ENCODE data around the gene ZFP1. TPM values are rescaled to one million over a fixed set of nuclear protein-coding genes. Genes with fewer than 3 reads are reported as not detected.

ZFP1 gene
- 11.0 and 18.0 TPM in 2 replicates for polyA plus RNA-seq

GRCh38 chr16:75148311-75149195, at the start of gene ZFP1:
Gene ZFP1 (plus strand): TSS chr16:75148524. CDS start chr16:75152952, 4,428 bp downstream.

GRCh38 chr16:75116081-75116910, 32.0 kb upstream of the ZFP1 start, which contains the start of gene LDHD:
Gene LDHD (minus strand): TSS chr16:75116780. CDS start chr16:75116720, 60 bp downstream.

GRCh38 chr16:75206749-75207451, 58.6 kb downstream of the ZFP1 start, which contains the start of gene CTRB2:
Gene CTRB2 (minus strand): TSS chr16:75207161. CDS start chr16:75207141, 20 bp downstream.

GRCh38 chr16:75218256-75219076, 70.1 kb downstream of the ZFP1 start, which contains the start of gene CTRB1:
Gene CTRB1 (plus strand): TSS chr16:75218988. CDS start chr16:75219008, 20 bp downstream.

Other genes with a start within 250 kb of the ZFP1 start
- 19.5 and 30.5 TPM in 2 replicates for gene WDR59, start 163.4 kb upstream of the ZFP1 start, polyA plus RNA-seq
- gene ZNRF1, start 149.5 kb upstream of the ZFP1 start, polyA plus RNA-seq, result 36.6 and 48.2 TPM in 2 replicates
- gene LDHD, start 31.7 kb upstream of the ZFP1 start, polyA plus RNA-seq, result 0.27 TPM in 1 of 2 replicates, not detected in the other
- 0.45 TPM in 1 of 2 replicates, not detected in the other for gene CTRB2, start 58.6 kb downstream of the ZFP1 start, polyA plus RNA-seq
- gene CTRB1, start 70.5 kb downstream of the ZFP1 start, polyA plus RNA-seq, result 1.4 TPM in 1 of 2 replicates, not detected in the other
- 6.9 and 21.4 TPM in 2 replicates for gene BCAR1, start 103.1 kb downstream of the ZFP1 start, polyA plus RNA-seq